Measurements from ENCODE around the gene NLRC3.
A peak's percentile ranks its signal among the peaks of the same experiment; 100 is the strongest.
"Not testable (repeated sequence)": the region's sequence is repeated elsewhere in the genome, so short reads cannot be mapped to it uniquely, and the experiment has no call there.

Gene NLRC3

GRCh38 chr16:3546986-3547682 is 30.1 kb downstream of the NLRC3 start:
- no peak for DNase-seq (ENCODE audit: low spot score)

DNA sequence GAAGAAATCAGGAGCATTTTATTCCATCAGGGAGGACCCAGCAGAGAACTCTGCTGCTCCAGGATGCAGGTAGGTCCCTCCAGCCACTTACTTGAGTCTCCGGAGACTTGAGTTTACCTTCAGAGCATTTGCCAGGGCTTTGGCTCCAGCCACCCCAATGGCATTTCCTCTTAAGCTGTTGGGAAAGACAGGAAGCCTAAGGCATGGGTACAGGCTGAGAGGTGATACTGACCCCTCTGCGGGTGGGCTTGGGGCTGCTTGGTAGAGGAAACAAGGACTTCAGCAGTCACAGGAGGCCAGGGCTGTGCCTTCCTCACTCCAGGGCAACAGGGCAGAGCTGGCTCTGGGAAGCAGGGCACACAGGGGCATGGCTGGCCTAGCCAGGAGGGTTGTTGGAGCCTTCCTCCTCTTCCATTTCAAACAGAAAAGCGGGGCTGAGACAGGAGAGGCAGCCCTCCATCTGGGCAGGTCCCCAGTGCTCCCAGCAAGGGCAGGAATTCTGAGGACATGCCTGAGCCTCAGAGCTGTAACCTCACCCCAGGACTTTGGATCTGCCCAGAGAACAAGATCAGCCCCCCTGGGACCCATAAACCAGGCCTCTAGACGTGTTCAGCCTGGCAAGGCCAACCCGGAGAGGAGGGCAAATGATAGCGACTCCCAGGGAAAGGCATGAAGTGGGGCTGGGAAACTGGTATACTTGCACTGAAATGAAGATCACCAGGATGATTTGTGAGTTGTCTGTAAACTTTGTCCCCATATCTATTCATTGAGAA is 34.4 kb downstream of the NLRC3 start:
- peak; percentile 21 for DNase-seq (ENCODE audit: low spot score)

DNA sequence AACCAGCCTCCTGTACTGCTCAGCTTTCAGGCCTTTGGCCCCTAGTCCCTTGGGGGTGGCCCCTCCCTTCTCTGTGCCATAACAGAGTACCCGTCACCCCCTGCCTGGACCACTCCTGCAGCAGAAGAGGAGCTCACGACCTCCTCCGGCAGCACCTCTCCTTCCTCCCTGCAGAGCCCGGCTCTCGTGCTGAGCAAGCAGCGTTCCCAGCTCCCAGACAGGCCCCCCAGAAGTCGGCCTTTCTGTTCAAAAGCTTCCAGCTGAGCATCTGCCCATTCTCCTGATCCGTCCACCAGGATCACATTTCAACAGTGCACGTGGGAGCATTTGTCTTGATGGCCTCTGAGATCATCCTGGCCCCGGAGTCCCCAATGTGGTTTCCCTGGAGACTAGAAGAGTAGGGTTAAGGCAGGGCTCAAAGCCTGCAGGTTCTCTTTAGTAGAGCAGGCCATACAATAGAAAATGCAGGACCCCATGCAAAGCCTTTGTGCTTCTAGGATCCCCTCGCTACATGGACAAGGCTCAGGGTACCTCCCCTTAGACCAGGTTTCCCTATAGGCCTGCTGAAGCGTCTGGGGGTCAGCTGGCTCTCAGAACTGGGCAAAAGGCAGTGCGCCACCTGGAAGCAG is 35.6 kb downstream of the NLRC3 start:
- DNase-seq (ENCODE audit: low spot score), result no peak

GRCh38 chr16:3538222-3538621 is 39.0 kb downstream of the NLRC3 start:
- no peak for DNase-seq (ENCODE audit: low spot score)

DNA sequence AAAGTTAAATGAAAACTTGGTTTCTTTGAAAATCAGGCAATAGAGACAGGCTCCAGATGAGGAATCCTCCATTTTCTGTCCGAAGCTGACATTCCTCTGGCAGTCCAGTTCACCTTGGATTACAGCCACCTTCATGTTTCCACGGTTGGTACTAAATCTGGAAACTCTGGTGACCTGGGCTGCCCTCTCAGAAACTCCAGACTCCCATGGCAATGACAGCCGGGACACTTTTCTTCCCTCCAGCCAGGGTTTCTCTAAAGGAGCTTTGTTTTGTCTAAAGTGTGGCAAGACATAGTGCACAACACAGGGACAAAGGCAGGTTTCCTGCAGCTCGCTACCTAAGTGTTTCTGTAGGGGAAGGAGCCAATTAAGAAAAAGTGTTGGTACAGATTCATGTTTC is 40.4 kb downstream of the NLRC3 start:
- peak; percentile 33 for DNase-seq (ENCODE audit: low spot score)

GRCh38 chr16:3536271-3536731 is 40.9 kb downstream of the NLRC3 start:
- DNase-seq (ENCODE audit: low spot score), result peak; percentile 44

- no peak for DNase-seq (ENCODE audit: low spot score)
Measured at GRCh38 chr16:3534126-3534525, 43.1 kb downstream of the NLRC3 start.

DNA sequence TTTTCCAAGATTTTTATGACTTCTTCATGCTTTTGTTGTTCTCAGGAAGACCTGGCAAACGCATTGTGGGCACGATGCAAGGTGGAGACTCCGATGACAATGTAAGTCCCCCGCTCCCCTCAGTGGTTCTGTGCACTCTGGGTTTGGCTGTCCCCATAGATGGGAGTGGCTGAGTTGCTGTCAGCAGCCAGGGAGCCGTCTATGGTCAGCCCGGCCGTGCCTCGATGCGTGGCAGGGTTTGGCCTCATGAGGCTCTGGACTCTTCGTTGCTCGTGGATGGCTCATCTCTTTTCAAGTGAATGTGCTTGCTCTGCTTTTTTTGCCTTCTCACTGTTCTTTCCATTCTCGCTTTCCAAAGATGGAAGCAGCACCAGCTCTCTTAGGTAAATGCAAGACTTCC is 44.5 kb downstream of the NLRC3 start:
- no peak for DNase-seq (ENCODE audit: low spot score)

DNA sequence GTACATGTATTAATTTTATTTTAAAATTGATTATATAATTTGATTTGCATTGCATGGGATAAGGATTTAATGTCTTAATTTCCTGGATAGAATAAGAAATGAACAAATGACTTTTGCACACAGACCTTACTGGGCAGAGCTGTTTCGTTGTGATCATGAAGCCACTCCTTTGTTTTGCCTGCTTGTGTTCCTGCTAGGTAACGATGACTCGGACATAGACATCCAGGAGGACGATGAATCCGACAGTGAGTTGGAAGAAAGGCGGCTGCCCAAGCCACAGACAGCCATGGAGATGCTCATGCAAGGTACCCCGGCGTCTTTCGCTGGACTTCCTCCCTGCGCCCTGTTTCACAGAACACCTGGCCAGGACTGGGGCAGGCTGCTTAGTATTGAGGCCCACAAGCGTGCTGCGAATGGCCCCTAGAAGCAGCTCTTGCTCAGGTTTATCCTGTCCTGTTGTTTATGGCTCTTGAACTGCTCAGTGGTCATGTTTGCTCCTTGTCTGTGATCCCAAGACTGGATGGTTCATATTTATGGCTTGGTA is 46.8 kb downstream of the NLRC3 start:
- DNase-seq (ENCODE audit: low spot score), result no peak

DNA sequence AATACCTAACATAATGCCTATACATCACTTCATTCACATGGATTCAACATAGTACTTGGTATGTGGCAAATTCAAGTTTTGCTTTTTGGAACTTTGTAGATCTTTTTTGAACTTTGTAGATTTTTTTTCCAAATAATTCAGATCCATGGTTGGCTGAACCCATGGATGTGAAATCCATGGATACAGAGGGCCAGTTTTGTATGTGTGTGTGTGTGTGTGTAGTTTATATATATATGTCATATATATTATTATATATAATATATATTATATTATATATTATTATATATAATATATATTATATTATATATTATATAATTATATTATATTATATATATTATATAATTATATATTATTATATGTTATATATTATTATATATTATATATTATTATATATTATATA is 48.0 kb downstream of the NLRC3 start:
- DNase-seq (ENCODE audit: low spot score), result no peak

DNA sequence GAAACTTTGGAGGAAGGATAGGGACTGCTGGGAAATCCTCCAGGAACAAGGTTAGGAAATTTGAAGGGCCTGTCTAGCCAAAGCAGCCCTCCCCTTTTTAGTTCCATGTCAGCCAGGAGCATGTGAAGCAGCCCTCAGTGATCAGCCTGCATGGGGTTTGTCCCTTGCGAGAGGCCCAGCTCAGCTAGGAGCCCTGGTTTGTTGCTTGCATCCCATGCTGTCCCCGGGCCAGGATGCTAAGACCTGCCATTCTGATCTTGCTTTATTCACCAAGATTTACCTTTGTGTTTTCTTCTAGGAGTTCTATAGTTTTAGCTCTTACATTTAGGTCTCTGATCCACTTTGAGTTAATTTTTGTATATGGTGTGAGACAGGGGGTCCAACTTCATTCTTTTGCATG is 48.8 kb downstream of the NLRC3 start:
- DNase-seq (ENCODE audit: low spot score), result no peak

- not testable (repeated sequence) for DNase-seq (ENCODE audit: low spot score)
Measured at GRCh38 chr16:3527216-3527829, 49.9 kb downstream of the NLRC3 start.

DNA sequence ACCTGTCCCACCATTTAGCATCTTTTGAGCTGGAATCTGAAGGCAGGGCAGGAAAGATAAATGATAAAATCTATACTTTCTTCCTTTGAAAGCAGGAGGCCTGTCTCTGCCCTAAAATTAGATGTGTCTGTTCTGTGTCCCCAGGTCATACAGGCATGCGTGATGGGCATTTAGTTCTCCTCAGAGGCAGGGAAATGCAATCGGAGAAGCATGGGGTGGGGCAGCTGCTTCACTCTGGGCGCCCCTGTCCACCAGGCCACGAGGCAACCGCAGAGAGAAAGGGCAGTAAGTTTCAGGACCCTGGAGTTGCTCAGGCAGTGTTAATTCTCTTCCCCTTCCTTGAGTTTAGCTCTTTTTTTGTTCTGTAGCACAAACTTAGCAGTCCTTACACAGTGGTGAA is 51.3 kb downstream of the NLRC3 start:
- DNase-seq (ENCODE audit: low spot score), result no peak

DNA sequence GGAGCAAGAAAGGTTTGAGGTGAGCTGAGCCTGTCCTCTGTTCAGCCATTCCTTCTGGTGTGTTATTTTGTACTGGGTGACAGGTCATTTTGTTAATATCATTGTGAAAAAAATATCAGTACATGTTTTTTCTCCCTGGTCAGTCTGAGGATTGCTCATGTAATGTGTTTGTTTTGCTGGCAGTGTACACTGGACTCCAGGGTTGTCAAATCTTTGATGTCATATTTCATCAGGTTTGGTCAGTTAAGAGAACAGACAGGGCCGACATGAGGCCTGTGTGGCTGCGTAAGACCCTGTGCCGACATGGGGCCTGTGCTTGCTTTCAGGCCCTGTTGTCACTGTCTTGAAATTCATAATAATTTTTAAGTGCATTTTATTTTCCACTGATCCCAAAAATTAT is 53.9 kb downstream of the NLRC3 start:
- DNase-seq (ENCODE audit: low spot score), result no peak

GRCh38 chr16:3520841-3521240 is 56.4 kb downstream of the NLRC3 start:
- DNase-seq (ENCODE audit: low spot score), result no peak

- DNase-seq (ENCODE audit: low spot score), result peak; percentile 37
Measured at GRCh38 chr16:3520413-3520812, 56.8 kb downstream of the NLRC3 start.

DNA sequence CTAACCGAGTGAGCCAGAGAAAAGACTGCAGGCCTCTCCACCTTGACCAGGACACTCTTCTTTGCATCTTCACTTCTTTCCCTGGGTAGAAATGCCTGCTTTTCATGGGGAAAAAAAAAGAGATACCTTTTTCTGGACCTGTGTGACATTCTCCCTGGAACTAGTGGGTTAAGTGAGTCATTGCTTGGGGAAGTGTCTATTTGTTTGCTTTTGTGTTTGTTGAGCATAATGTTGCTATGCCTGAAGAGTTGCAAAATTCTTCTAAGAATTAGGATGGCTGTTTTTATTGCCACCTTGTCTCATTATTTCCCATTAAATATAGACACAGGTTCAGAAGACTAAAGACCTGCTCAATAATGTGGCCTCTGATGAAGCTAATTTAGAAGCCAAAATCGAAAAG is 57.6 kb downstream of the NLRC3 start:
- peak; percentile 22 for DNase-seq (ENCODE audit: low spot score)

DNA sequence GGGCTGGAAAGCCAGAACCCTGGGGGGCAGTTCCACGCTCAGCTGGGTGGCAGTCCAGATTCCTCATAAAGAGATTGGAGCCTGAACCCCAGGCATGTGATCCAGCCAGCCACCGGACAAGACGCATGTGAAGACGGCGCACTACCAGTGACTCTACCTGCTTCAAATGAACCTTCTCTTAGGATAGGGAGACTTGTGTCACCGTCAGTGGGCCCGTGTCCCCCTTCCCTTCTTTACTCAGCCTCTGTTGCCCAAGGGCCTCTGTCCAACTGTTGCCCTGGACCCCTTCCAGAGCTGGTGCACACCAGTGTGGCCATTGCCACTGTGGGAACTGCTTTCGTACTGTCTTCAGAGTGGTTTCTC is 58.2 kb downstream of the NLRC3 start:
- no peak for DNase-seq (ENCODE audit: low spot score)

GRCh38 chr16:3518292-3518985 is 58.8 kb downstream of the NLRC3 start:
- DNase-seq (ENCODE audit: low spot score), result no peak

DNA sequence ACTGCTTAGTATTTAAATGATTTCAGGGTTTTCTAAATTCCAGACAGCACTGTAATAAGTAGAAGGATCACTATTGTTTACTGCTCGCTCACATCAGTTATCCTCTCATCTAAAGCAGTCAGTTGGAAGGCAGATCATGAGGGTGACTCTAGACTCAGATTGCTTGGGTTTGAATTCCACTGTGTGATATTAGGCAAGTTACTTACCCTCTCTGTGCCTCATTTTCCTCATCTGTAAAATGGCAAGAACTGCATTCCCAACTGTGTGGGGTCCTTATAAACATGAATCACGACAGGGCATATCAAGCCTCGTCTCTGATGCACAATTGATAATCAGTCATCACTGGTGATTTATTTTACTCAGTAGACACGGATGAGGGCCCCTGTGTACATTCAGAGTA is 61.3 kb downstream of the NLRC3 start:
- DNase-seq (ENCODE audit: low spot score), result no peak

DNA sequence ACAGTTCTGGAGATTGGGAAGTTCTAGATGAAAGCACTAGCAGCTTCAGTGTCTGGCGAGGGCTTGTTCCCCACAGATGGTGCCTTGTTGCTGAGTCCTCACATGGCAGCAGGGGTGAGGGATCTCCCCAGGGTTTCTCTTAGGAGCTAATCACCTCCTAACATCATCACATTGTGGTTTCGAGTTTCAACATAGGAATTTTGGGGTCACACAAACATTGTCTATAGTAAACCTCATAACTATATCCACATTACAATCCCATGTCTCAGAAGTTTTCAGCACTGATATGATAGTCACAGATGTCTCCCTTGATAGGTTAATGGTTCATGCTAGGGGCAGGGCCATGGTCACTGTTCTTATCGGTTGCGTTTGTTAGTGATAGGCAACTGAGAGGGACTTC is 62.6 kb downstream of the NLRC3 start:
- peak; percentile 23 for DNase-seq (ENCODE audit: low spot score)
